ENCODE data around the gene DDIT4. TPM values are rescaled to one million over a fixed set of nuclear protein-coding genes. Genes with fewer than 3 reads are reported as not detected.

Gene DDIT4
- total and polyA plus RNA-seq, 2 of the 8 experiments (the other 6 are each of a cell fraction or from before 2014, with no cell fraction given) = 47.4 to 108 TPM

- Histone ChIP-seq H3K4me2 (ENCODE audit: insufficient read depth in 1 of 2, low read depth in 2 of 2, low read length in 2 of 2) (no peak overlapping the region), H3K4me3 (ENCODE audit: extremely low read depth in 1 of 4, insufficient read depth in 2 of 4, low read depth in 3 of 4, low read length in 4 of 4) (no peak overlapping the region), H3K4ac (replicated peaks; ENCODE audit: insufficient read length, low read depth, low read length) (no peak overlapping the region), H2BK15ac (ENCODE audit: low read length) (no peak overlapping the region), H4K20me1 (replicated peaks in 1 of 2; ENCODE audit: control insufficient read depth in 1 of 2, insufficient read depth in 2 of 2, low read length in 2 of 2) (no peaks in the 10 kb centered on the region), H3K79me2 (ENCODE audit: control insufficient read depth in 1 of 2, insufficient read depth in 2 of 2, low read length in 2 of 2) (peaks cover 3 to 9% of the 10 kb centered on the region in 2 experiments; a peak in 2 of 4 replicates), H2BK5ac (ENCODE audit: low read depth, low read length) (no peak overlapping the region), H3K79me1 (ENCODE audit: low read depth, low read length) (peaks cover 2% of the 10 kb centered on the region; the same call in 1 of the 2 replicates), H2BK20ac (ENCODE audit: low read length) (no peak overlapping the region), H2BK120ac (replicated peaks; ENCODE audit: low read depth, low read length) (no peak overlapping the region), H2BK12ac (ENCODE audit: low read depth, low read length) (no peak overlapping the region), H3K36me3 (ENCODE audit: control insufficient read depth in 2 of 4, insufficient read depth in 4 of 4, low read length in 3 of 4) (peaks cover 15 to 31% (median 22%) of the 10 kb centered on the region in 4 experiments), H4K5ac (ENCODE audit: insufficient read length, low read depth, low read length) (no peak overlapping the region), H3K18ac (ENCODE audit: extremely low read depth, low read length) (no peak overlapping the region), H3K9me3 (ENCODE audit: insufficient read depth in 2 of 2, low read depth in 1 of 2, low read length in 1 of 2) (no peaks in the 10 kb centered on the region), H4K8ac (ENCODE audit: extremely low read depth, insufficient read depth, low read length) (no peak overlapping the region), H3K14ac (ENCODE audit: insufficient read length) (no peak overlapping the region), H3K23ac (ENCODE audit: insufficient read length) (no peak overlapping the region), H4K91ac (replicated peaks; ENCODE audit: insufficient read length, low read length) (no peak overlapping the region), H3K9ac (replicated peaks in 1 of 4; ENCODE audit: extremely low read depth in 1 of 4, low read depth in 3 of 4, low read length in 3 of 4) (no peak overlapping the region), H3K4me1 (replicated peaks in 1 of 4; ENCODE audit: control insufficient read depth in 3 of 4, insufficient read depth in 4 of 4, low read length in 3 of 4) (peaks cover 0 to 4% (median 2%) of the 10 kb centered on the region in 4 experiments; a peak in 3 of 7 replicates), H3K23me2 (ENCODE audit: low read depth, low read length) (no peaks in the 10 kb centered on the region), H3K56ac (replicated peaks; ENCODE audit: insufficient read length, low read depth, low read length) (no peak overlapping the region), H3K27me3 (replicated peaks in 1 of 4; ENCODE audit: control insufficient read depth in 3 of 4, extremely low read depth in 1 of 4, insufficient read depth in 3 of 4, low read length in 3 of 4) (no peaks in the 10 kb centered on the region), H2AFZ (ENCODE audit: low read length) (no peak overlapping the region), H2AK5ac (ENCODE audit: low read depth, low read length) (no peak overlapping the region), H3K27ac (ENCODE audit: low read depth, low read length) (no peak overlapping the region)
- DNase-seq (ENCODE audit: low read depth in 1 of 2, low spot score in 2 of 2) = no peak
- POLR2A ChIA-PET (ENCODE audit: partially characterized antibody) = interaction anchor here (2.5 kb wide), 1 partner anchor 15 kb away, joined by 7 read pairs; no protein-coding TSS in a partner anchor
- no peak for FAIRE-seq
- CTCF ChIA-PET (ENCODE audit: partially characterized antibody) = interaction anchor here (0.7 kb wide), 1 partner anchor 255 kb away, joined by 4 read pairs; no protein-coding TSS in a partner anchor
- TF ChIP-seq BRCA1 (IDR thresholded peaks at IDR 0.05; ENCODE audit: low read depth, low read length) (no peak), YY1 (IDR thresholded peaks at IDR 0.05; ENCODE audit: low read depth, low read length) (no peak), SAP30 (IDR thresholded peaks at IDR 0.05; ENCODE audit: insufficient read depth, insufficient replicate concordance, low read length) (no peak), MAFK (IDR thresholded peaks at IDR 0.05; ENCODE audit: low read depth, low read length) (no peak), SP1 (IDR thresholded peaks at IDR 0.05; ENCODE audit: low read depth, low read length) (no peak), E2F6 (IDR thresholded peaks at IDR 0.05) (no peak), KDM1A (IDR thresholded peaks at IDR 0.05; ENCODE audit: borderline replicate concordance, low read length) (no peak), BACH1 (IDR thresholded peaks at IDR 0.05; ENCODE audit: low read length) (no peak), SP4 (IDR thresholded peaks at IDR 0.05; ENCODE audit: low read length) (no peak), TAF1 (IDR thresholded peaks at IDR 0.05; ENCODE audit: low read depth, low read length) (no peak), CBX8 (IDR thresholded peaks at IDR 0.05; ENCODE audit: borderline replicate concordance, low read depth, low read length) (no peak), TBP (IDR thresholded peaks at IDR 0.05; ENCODE audit: low read depth, low read length) (no peak), TCF12 (IDR thresholded peaks at IDR 0.05; ENCODE audit: low read depth, low read length) (no peak), BCL11A (IDR thresholded peaks at IDR 0.05; ENCODE audit: low read depth in 2 of 2, low read length in 2 of 2) (no peak), HDAC6 (IDR thresholded peaks at IDR 0.05; ENCODE audit: low read depth, low read length) (no peak), CHD2 (IDR thresholded peaks at IDR 0.05; ENCODE audit: low read length) (no peak)
Measured at GRCh38 chr10:72233621-72234020, 40.1 kb upstream of the DDIT4 start.

Data from H1 (cell line).